ENCODE data around the gene PIAS1.

Gene PIAS1

DNA sequence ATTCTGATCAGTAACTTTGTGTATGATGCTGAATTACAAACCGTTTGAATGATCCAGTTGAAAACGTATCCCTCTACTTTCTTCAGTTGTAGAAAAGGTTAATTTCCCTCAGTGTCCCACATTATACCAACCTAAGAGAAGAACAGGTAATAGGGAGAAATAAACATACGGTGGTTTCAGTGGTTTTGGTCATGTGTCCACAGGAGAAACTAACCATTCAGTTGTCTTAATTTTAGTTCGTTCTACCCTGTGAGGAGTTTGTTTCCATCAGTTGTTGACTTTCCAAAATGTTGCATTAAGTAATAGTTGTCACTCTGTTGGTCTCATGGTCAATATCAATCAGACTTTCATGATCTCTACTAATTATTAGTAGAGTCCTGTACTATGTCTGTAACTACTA lies 135.9 kb downstream of the PIAS1 start:
- TF ChIP-seq USF1 (IDR thresholded peaks at IDR 0.05): no peak
- no peak for TF ChIP-seq CEBPB (IDR thresholded peaks at IDR 0.05)
- TF ChIP-seq YY1 (IDR thresholded peaks at IDR 0.05; ENCODE audit: low read depth): no peak
- TF ChIP-seq, protein P1, sequence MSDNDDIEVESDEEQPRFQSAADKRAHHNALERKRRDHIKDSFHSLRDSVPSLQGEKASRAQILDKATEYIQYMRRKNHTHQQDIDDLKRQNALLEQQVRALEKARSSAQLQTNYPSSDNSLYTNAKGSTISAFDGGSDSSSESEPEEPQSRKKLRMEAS (IDR thresholded peaks at IDR 0.05): no peak
- TF ChIP-seq FOXM1 (IDR thresholded peaks at IDR 0.05; ENCODE audit: borderline replicate concordance, low read depth): no peak
- TF ChIP-seq, protein P2, sequence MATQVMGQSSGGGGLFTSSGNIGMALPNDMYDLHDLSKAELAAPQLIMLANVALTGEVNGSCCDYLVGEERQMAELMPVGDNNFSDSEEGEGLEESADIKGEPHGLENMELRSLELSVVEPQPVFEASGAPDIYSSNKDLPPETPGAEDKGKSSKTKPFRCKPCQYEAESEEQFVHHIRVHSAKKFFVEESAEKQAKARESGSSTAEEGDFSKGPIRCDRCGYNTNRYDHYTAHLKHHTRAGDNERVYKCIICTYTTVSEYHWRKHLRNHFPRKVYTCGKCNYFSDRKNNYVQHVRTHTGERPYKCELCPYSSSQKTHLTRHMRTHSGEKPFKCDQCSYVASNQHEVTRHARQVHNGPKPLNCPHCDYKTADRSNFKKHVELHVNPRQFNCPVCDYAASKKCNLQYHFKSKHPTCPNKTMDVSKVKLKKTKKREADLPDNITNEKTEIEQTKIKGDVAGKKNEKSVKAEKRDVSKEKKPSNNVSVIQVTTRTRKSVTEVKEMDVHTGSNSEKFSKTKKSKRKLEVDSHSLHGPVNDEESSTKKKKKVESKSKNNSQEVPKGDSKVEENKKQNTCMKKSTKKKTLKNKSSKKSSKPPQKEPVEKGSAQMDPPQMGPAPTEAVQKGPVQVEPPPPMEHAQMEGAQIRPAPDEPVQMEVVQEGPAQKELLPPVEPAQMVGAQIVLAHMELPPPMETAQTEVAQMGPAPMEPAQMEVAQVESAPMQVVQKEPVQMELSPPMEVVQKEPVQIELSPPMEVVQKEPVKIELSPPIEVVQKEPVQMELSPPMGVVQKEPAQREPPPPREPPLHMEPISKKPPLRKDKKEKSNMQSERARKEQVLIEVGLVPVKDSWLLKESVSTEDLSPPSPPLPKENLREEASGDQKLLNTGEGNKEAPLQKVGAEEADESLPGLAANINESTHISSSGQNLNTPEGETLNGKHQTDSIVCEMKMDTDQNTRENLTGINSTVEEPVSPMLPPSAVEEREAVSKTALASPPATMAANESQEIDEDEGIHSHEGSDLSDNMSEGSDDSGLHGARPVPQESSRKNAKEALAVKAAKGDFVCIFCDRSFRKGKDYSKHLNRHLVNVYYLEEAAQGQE (IDR thresholded peaks at IDR 0.05; ENCODE audit: low read depth): no peak
- no peak for TF ChIP-seq CREB1 (IDR thresholded peaks at IDR 0.05; ENCODE audit: low read depth)
- TF ChIP-seq TCF12 (IDR thresholded peaks at IDR 0.05; ENCODE audit: low read depth): no peak
- TF ChIP-seq EGR1 (IDR thresholded peaks at IDR 0.05): no peak
- TF ChIP-seq NFIC (IDR thresholded peaks at IDR 0.05): no peak
- no peak for TF ChIP-seq TEAD4 (IDR thresholded peaks at IDR 0.05)
- no peak for TF ChIP-seq TAF1 (IDR thresholded peaks at IDR 0.05; ENCODE audit: low read depth)

DNA sequence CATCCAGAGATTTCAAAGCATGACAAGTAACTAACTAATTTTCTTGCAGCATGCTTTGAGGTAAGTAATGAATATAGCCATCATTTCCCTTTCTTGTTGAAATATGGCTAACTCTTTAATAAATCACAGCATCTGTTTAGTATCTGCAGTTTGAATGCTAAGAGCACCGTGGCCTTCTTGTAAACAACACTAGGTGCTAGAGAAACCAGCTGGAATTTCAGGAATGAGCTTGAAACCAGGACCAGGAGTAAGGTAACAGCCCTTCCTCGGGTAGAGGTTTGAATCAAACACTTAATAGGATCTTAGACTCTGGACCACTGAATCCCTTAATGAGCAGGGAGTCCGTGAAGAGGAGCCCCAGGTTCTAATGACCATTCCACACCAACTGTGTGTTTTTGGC lies 137.4 kb downstream of the PIAS1 start:
- TF ChIP-seq RAD21 (IDR thresholded peaks at IDR 0.05; ENCODE audit: low read depth) (no peak), EGR1 (IDR thresholded peaks at IDR 0.05) (no peak), TCF12 (IDR thresholded peaks at IDR 0.05; ENCODE audit: low read depth) (no peak), YY1 (IDR thresholded peaks at IDR 0.05; ENCODE audit: low read depth) (no peak), CREB1 (IDR thresholded peaks at IDR 0.05; ENCODE audit: low read depth) (no peak)
- TF ChIP-seq, protein P2 (IDR thresholded peaks at IDR 0.05; ENCODE audit: low read depth): no peak

GRCh38 chr15:68192117-68192516 lies 138.0 kb downstream of the PIAS1 start:
- TF ChIP-seq TAF1 (IDR thresholded peaks at IDR 0.05; ENCODE audit: low read depth) (no peak), TEAD4 (IDR thresholded peaks at IDR 0.05) (no peak), CEBPB (IDR thresholded peaks at IDR 0.05) (no peak), NFIC (IDR thresholded peaks at IDR 0.05) (no peak), FOXM1 (IDR thresholded peaks at IDR 0.05; ENCODE audit: borderline replicate concordance, low read depth) (no peak), CREB1 (IDR thresholded peaks at IDR 0.05; ENCODE audit: low read depth) (no peak), ZBTB7A (IDR thresholded peaks at IDR 0.05; ENCODE audit: low read depth) (no peak), TCF12 (IDR thresholded peaks at IDR 0.05; ENCODE audit: low read depth) (no peak), YY1 (IDR thresholded peaks at IDR 0.05; ENCODE audit: low read depth) (no peak), USF1 (IDR thresholded peaks at IDR 0.05) (no peak), RAD21 (IDR thresholded peaks at IDR 0.05; ENCODE audit: low read depth) (no peak), EGR1 (IDR thresholded peaks at IDR 0.05) (no peak), EP300 (IDR thresholded peaks at IDR 0.05; ENCODE audit: borderline replicate concordance) (no peak)
- TF ChIP-seq, protein P2 (IDR thresholded peaks at IDR 0.05; ENCODE audit: low read depth): no peak
- TF ChIP-seq, protein P1 (IDR thresholded peaks at IDR 0.05): no peak

- TF ChIP-seq CEBPB (IDR thresholded peaks at IDR 0.05) (no peak), YY1 (IDR thresholded peaks at IDR 0.05; ENCODE audit: low read depth) (no peak), TEAD4 (IDR thresholded peaks at IDR 0.05) (no peak), FOXM1 (IDR thresholded peaks at IDR 0.05; ENCODE audit: borderline replicate concordance, low read depth) (no peak), TAF1 (IDR thresholded peaks at IDR 0.05; ENCODE audit: low read depth) (no peak), USF1 (IDR thresholded peaks at IDR 0.05) (no peak), RAD21 (IDR thresholded peaks at IDR 0.05; ENCODE audit: low read depth) (no peak), TCF12 (IDR thresholded peaks at IDR 0.05; ENCODE audit: low read depth) (no peak), ZBTB7A (IDR thresholded peaks at IDR 0.05; ENCODE audit: low read depth) (no peak), EP300 (IDR thresholded peaks at IDR 0.05; ENCODE audit: borderline replicate concordance) (no peak)
- TF ChIP-seq, protein P1 (IDR thresholded peaks at IDR 0.05): no peak
- TF ChIP-seq, protein P2 (IDR thresholded peaks at IDR 0.05; ENCODE audit: low read depth): no peak
Measured at GRCh38 chr15:68192804-68193486, 138.8 kb downstream of the PIAS1 start.
